Measurements from ENCODE around the gene FLVCR1.

GRCh38 chr1:212901290-212901689 lies 43.2 kb downstream of the FLVCR1 start:
- TF ChIP-seq POLR2A (IDR thresholded peaks at IDR 0.05) (no peak), CTCF (IDR thresholded peaks at IDR 0.05) (no peak)

Measured in Peyer's patch (tissue), 4 donors.